Memory B cell (primary cell): Measurements from ENCODE around the gene FKBP10.
A peak's percentile ranks its signal among the peaks of the same experiment; 100 is the strongest.

Experiments
- ATAC-seq: fragments of 150-1000 bp; cut with Tn5 transposase; 2 replicates; pipeline ENCODE4 v1.10.0; 2021; ENCODE audit warnings: low read depth, mild to moderate bottlenecking, moderate library complexity
- DNase-seq, 2 donors: peaks; one replicate each; pipeline ENCODE4 v3.0.0; 2022; ENCODE audit warnings: low spot score in 2 of 2
- H3K27ac Mint-ChIP-seq: one replicate; pipeline ENCODE4 v1.8.0; 2022; ENCODE audit warnings: mild to moderate bottlenecking, moderate library complexity, mixed read lengths
- H3K27me3 Mint-ChIP-seq: one replicate; pipeline ENCODE4 v1.8.0; 2022; ENCODE audit warnings: mixed read lengths
- H3K36me3 Mint-ChIP-seq: one replicate; pipeline ENCODE4 v1.8.0; 2022; ENCODE audit warnings: mild to moderate bottlenecking, mixed read lengths
- H3K4me1 Mint-ChIP-seq: one replicate; pipeline ENCODE4 v1.8.0; 2022; ENCODE audit warnings: mixed read lengths
- H3K4me3 Mint-ChIP-seq: one replicate; pipeline ENCODE4 v1.8.0; 2022; ENCODE audit warnings: mild to moderate bottlenecking, moderate library complexity, mixed read lengths
- H3K9me3 Mint-ChIP-seq: one replicate; pipeline ENCODE4 v1.8.0; 2022; ENCODE audit warnings: mixed read lengths

The FKBP10 gene

GRCh38 chr17:41810659-41811548 lies 1.9 kb upstream of the FKBP10 start:
- no peak for DNase-seq
- no peaks in the 10 kb centered on the region for H3K9me3 Mint-ChIP-seq
- peak; percentile 46 for ATAC-seq
- peaks cover 6% of the 10 kb centered on the region for H3K27me3 Mint-ChIP-seq
- H3K4me1 Mint-ChIP-seq: peaks cover 13% of the 10 kb centered on the region
- H3K27ac Mint-ChIP-seq: no peak overlapping the region
- H3K4me3 Mint-ChIP-seq: peak overlapping the region; percentile 93
- H3K36me3 Mint-ChIP-seq: no peaks in the 10 kb centered on the region

- H3K27ac Mint-ChIP-seq: peak within 1 kb of the TSS; percentile 68
- peaks cover 13% of the 10 kb centered on the region for H3K4me1 Mint-ChIP-seq
- H3K36me3 Mint-ChIP-seq: no peaks in the 10 kb centered on the region
- DNase-seq (peak; percentile 72 to 90), ATAC-seq (peak; percentile 91)
- no peaks in the 10 kb centered on the region for H3K9me3 Mint-ChIP-seq
- H3K4me3 Mint-ChIP-seq: peak within 1 kb of the TSS; percentile 93
- H3K27me3 Mint-ChIP-seq: peaks cover 6% of the 10 kb centered on the region
These were observed 1.0 kb upstream of the FKBP10 start, which contains the start of gene P3H4 for GRCh38 chr17:41811549-41812380. P3H4 (minus strand) TSS chr17:41811949; CDS start chr17:41811915, 34 bp downstream.

- Mint-ChIP-seq H3K27ac (no peak overlapping the region), H3K36me3 (no peaks in the 10 kb centered on the region), H3K9me3 (no peaks in the 10 kb centered on the region), H3K4me1 (peaks cover 16% of the 10 kb centered on the region), H3K4me3 (peak overlapping the region; percentile 62), H3K27me3 (peaks cover 10% of the 10 kb centered on the region)
- ATAC-seq (no peak), DNase-seq (no peak)
These were observed 412 bp downstream of the FKBP10 start for GRCh38 chr17:41813152-41813680.

- H3K27me3 Mint-ChIP-seq: peaks cover 11% of the 10 kb centered on the region
- H3K4me1 Mint-ChIP-seq: peaks cover 18% of the 10 kb centered on the region
- peak overlapping the region; percentile 62 for H3K4me3 Mint-ChIP-seq
- H3K9me3 Mint-ChIP-seq: no peaks in the 10 kb centered on the region
- ATAC-seq: no peak
- H3K36me3 Mint-ChIP-seq: no peaks in the 10 kb centered on the region
- DNase-seq: no peak
- no peak overlapping the region for H3K27ac Mint-ChIP-seq
These were observed 908 bp downstream of the FKBP10 start for GRCh38 chr17:41813699-41814124.

- ATAC-seq (no peak), DNase-seq (no peak)
- peaks cover 18% of the 10 kb centered on the region for H3K4me1 Mint-ChIP-seq
- H3K27me3 Mint-ChIP-seq: peaks cover 13% of the 10 kb centered on the region
- H3K4me3 Mint-ChIP-seq: no peak overlapping the region
- H3K27ac Mint-ChIP-seq: no peak overlapping the region
- H3K36me3 Mint-ChIP-seq: no peaks in the 10 kb centered on the region
- no peaks in the 10 kb centered on the region for H3K9me3 Mint-ChIP-seq
These were observed 1.4 kb downstream of the FKBP10 start for GRCh38 chr17:41814195-41814594.

- H3K36me3 Mint-ChIP-seq: no peaks in the 10 kb centered on the region
- no peaks in the 10 kb centered on the region for H3K9me3 Mint-ChIP-seq
- no peak overlapping the region for H3K27ac Mint-ChIP-seq
- H3K27me3 Mint-ChIP-seq: peaks cover 11% of the 10 kb centered on the region
- peaks cover 9% of the 10 kb centered on the region for H3K4me1 Mint-ChIP-seq
- no peak for DNase-seq
- no peak for ATAC-seq
- no peak overlapping the region for H3K4me3 Mint-ChIP-seq
These were observed 4.0 kb downstream of the FKBP10 start for GRCh38 chr17:41816637-41817320.

- peaks cover 11% of the 10 kb centered on the region for H3K27me3 Mint-ChIP-seq
- H3K36me3 Mint-ChIP-seq: no peaks in the 10 kb centered on the region
- peaks cover 4% of the 10 kb centered on the region for H3K4me1 Mint-ChIP-seq
- ATAC-seq: no peak
- H3K4me3 Mint-ChIP-seq: no peak overlapping the region
- DNase-seq: no peak
- H3K27ac Mint-ChIP-seq: no peak overlapping the region
- no peaks in the 10 kb centered on the region for H3K9me3 Mint-ChIP-seq
These were observed 5.2 kb downstream of the FKBP10 start for GRCh38 chr17:41818024-41818423.

GRCh38 chr17:41821776-41822175 lies 9.0 kb downstream of the FKBP10 start:
- no peak overlapping the region for H3K27ac Mint-ChIP-seq
- ATAC-seq (no peak), DNase-seq (no peak)

GRCh38 chr17:41822216-41823140 lies 9.7 kb downstream of the FKBP10 start:
- Mint-ChIP-seq H3K27ac (no peak overlapping the region), H3K27me3 (peaks cover 11% of the 10 kb centered on the region), H3K4me3 (no peak overlapping the region), H3K4me1 (peaks cover 4% of the 10 kb centered on the region), H3K36me3 (peaks cover 3% of the 10 kb centered on the region), H3K9me3 (no peaks in the 10 kb centered on the region)
- ATAC-seq (no peak), DNase-seq (no peak)

More at GRCh38 chr17:41821776-41822175, 9.0 kb downstream of the FKBP10 start:
- H3K36me3 Mint-ChIP-seq: peaks cover 3% of the 10 kb centered on the region
- H3K9me3 Mint-ChIP-seq: no peaks in the 10 kb centered on the region
- H3K4me3 Mint-ChIP-seq: no peak overlapping the region
- H3K27me3 Mint-ChIP-seq: peaks cover 11% of the 10 kb centered on the region
- peaks cover 4% of the 10 kb centered on the region for H3K4me1 Mint-ChIP-seq

- peaks cover 2% of the 10 kb centered on the region for H3K4me1 Mint-ChIP-seq
- no peaks in the 10 kb centered on the region for H3K9me3 Mint-ChIP-seq
- peaks cover 3% of the 10 kb centered on the region for H3K36me3 Mint-ChIP-seq
- H3K4me3 Mint-ChIP-seq: no peak overlapping the region
- ATAC-seq: no peak
- no peak for DNase-seq
- no peak overlapping the region for H3K27ac Mint-ChIP-seq
- H3K27me3 Mint-ChIP-seq: peaks cover 7% of the 10 kb centered on the region
These were observed 10.3 kb downstream of the FKBP10 start for GRCh38 chr17:41823141-41823524.

- no peaks in the 10 kb centered on the region for H3K9me3 Mint-ChIP-seq
- no peak for ATAC-seq
- no peak overlapping the region for H3K4me3 Mint-ChIP-seq
- H3K36me3 Mint-ChIP-seq: peaks cover 3% of the 10 kb centered on the region
- peaks cover 5% of the 10 kb centered on the region for H3K27me3 Mint-ChIP-seq
- H3K27ac Mint-ChIP-seq: no peak overlapping the region
- H3K4me1 Mint-ChIP-seq: no peaks in the 10 kb centered on the region
- no peak for DNase-seq
These were observed 10.8 kb downstream of the FKBP10 start for GRCh38 chr17:41823580-41823979.

GRCh38 chr17:41824086-41824485 lies 11.3 kb downstream of the FKBP10 start:
- H3K4me3 Mint-ChIP-seq: no peak overlapping the region

More at GRCh38 chr17:41824086-41824485, 11.3 kb downstream of the FKBP10 start:
- Mint-ChIP-seq H3K27me3 (peaks cover 4% of the 10 kb centered on the region), H3K9me3 (no peaks in the 10 kb centered on the region), H3K4me1 (no peaks in the 10 kb centered on the region), H3K27ac (no peak overlapping the region), H3K36me3 (peaks cover 7% of the 10 kb centered on the region)
- ATAC-seq: no peak
- DNase-seq: no peak
